ENCODE measurements around the gene NEDD4.
"Not testable (repeated sequence)": the region's sequence is repeated elsewhere in the genome, so short reads cannot be mapped to it uniquely, and the experiment has no call there.

GRCh38 chr15:56003277-56003676 is 9.9 kb upstream of the NEDD4 start:
- TF ChIP-seq CTCF, POLR2A (IDR thresholded peaks at IDR 0.05): not testable (repeated sequence)
